K562 (cell line): ENCODE data around the gene PTPN1. TPM values are rescaled to one million over a fixed set of nuclear protein-coding genes. Genes with fewer than 3 reads are reported as not detected.

Source experiments
- ARID1B ChIP-seq: fragments of 450-650 bp; IDR thresholded peaks from 2 replicates; pipeline ENCODE4 v1.6.1; 2016; ENCODE audit warnings: antibody characterized with exemption, mild to moderate bottlenecking, inconsistent platforms
- E2F4 ChIP-seq: sonication (generic); formaldehyde crosslinking; IDR thresholded peaks from 2 replicates; pipeline ENCODE4 v1.8.0; 2022; ENCODE audit warnings: mild to moderate bottlenecking, low read depth, missing genetic modification reagents
- EP300 ChIP-seq: IDR thresholded peaks from 2 replicates; pipeline ENCODE4 v1.6.1; 2012; ENCODE audit warnings: low read length, improper control_type of control experiment
- ETS1 ChIP-seq: conservative IDR thresholded peaks from 2 replicates; pipeline ENCODE4 v1.6.1; 2011; ENCODE audit warnings: low read depth, mild to moderate bottlenecking, low read length; ENCODE audit not compliant: control insufficient read depth
- FOXK2 ChIP-seq, 2 experiments: fragments of 450-650 bp; IDR thresholded peaks in 1 of 2; conservative IDR thresholded peaks in 1 of 2; 2 replicates each; pipeline ENCODE4 v1.6.1; 2016; ENCODE audit warnings: low read depth in 2 of 2, mild to moderate bottlenecking in 1 of 2
- GMEB1 ChIP-seq: fragments of 250-450 bp; sonication (Bioruptor Pico); IDR thresholded peaks from 2 replicates; pipeline ENCODE4 v1.4.0; 2020; ENCODE audit warnings: mild to moderate bottlenecking
- HCFC1 ChIP-seq: IDR thresholded peaks from 2 replicates; pipeline ENCODE4 v1.6.1; 2012; ENCODE audit warnings: low read depth, low read length, improper control_type of control experiment
- MBD1 ChIP-seq: fragments of 250-450 bp; sonication (Bioruptor Pico); IDR thresholded peaks from 2 replicates; pipeline ENCODE4 v1.8.0; 2022; ENCODE audit warnings: inconsistent platforms
- MBD2 ChIP-seq: sonication (generic); IDR thresholded peaks from 2 replicates; pipeline ENCODE4 v1.6.1; 2016; ENCODE audit warnings: low read depth, borderline replicate concordance
- MCM3 ChIP-seq: fragments of 450-650 bp; IDR thresholded peaks from 2 replicates; pipeline ENCODE4 v1.6.1; 2016
- NFYB ChIP-seq: IDR thresholded peaks from 2 replicates; pipeline ENCODE4 v1.6.1; 2011; ENCODE audit warnings: mild to moderate bottlenecking, moderate library complexity; ENCODE audit not compliant: insufficient read length; ENCODE audit errors: extremely low read depth
- PCBP1 ChIP-seq: fragments of 200-400 bp; formaldehyde crosslinking; IDR thresholded peaks from 2 replicates; pipeline ENCODE4 v1.6.1; 2018; ENCODE audit warnings: mild to moderate bottlenecking, low read depth, low read length; ENCODE audit not compliant: poor library complexity, severe bottlenecking
- SMAD3 ChIP-seq: fragments of 450-650 bp; formaldehyde crosslinking; conservative IDR thresholded peaks from 2 replicates; pipeline ENCODE4 v1.4.0; 2020; ENCODE audit warnings: mild to moderate bottlenecking
- TSC22D4 ChIP-seq: fragments of 450-650 bp; IDR thresholded peaks from 2 replicates; pipeline ENCODE4 v1.6.1; 2016; ENCODE audit warnings: missing genetic modification characterization, missing biosample characterization, control low read depth
- XRCC3 ChIP-seq: fragments of 450-650 bp; IDR thresholded peaks from 2 replicates; pipeline ENCODE4 v1.6.1; 2017; ENCODE audit warnings: mild to moderate bottlenecking, moderate library complexity
- ZC3H8 ChIP-seq: fragments of 450-650 bp; IDR thresholded peaks from 2 replicates; pipeline ENCODE4 v1.6.1; 2017
- ZNF24 ChIP-seq: fragments of 450-650 bp; IDR thresholded peaks from 2 replicates; pipeline ENCODE4 v1.6.1; 2016
- ZNF408 ChIP-seq: fragments of 250-450 bp; sonication (Bioruptor Pico); IDR thresholded peaks from 2 replicates; pipeline ENCODE4 v1.4.0; 2020; ENCODE audit warnings: low read depth, mild to moderate bottlenecking, moderate library complexity
- ZNF518B ChIP-seq: fragments of 250-450 bp; sonication (Bioruptor Pico); IDR thresholded peaks from 2 replicates; pipeline ENCODE4 v1.5.0; 2021; ENCODE audit warnings: mild to moderate bottlenecking, moderate library complexity
- polyA plus RNA-seq, 8 experiments: library from polyadenylated mRNA; depleted of rRNA in 4 of 8; stranded (reverse) in 5 of 8; unstranded in 3 of 8; fragments of >200 nt; fragmentation: Nextera tagmentation in 2 of 8; fragmentation: Illumina TruSeq in 1 of 8; extraction: Ambion mirVana in 2 of 8; extraction: Trizol in 1 of 8; gene quantifications; 2 replicates each; pipeline versions ENCODE4 v1.2.1 to v1.2.3, GENCODE V29; 2011 to 2014; ENCODE audit warnings: inconsistent platforms in 1 of 8, missing spikeins in 1 of 8
- total RNA-seq, 7 experiments: library from RNA; depleted of rRNA in 6 of 7; stranded (reverse); fragments of >200 nt in 6 of 7; fragmentation: Illumina TruSeq in 2 of 7; extraction: Trizol in 2 of 7; gene quantifications; 2 replicates each; pipeline versions ENCODE4 v1.2.1 to v1.2.3, GENCODE V29; 2011 to 2021; ENCODE audit warnings: low replicate concordance in 1 of 7

PTPN1 gene
- total and polyA plus RNA-seq, 9 of the 15 experiments (the other 6 are each of a cell fraction or from before 2014, with no cell fraction given), result 11.0 to 85.3 (median 54.0) TPM

- no peak; the same call in 1 of the 2 replicates for TF ChIP-seq EP300
- no peak for TF ChIP-seq XRCC3
- TF ChIP-seq ZNF24, result peak; percentile 75; the same call in 1 of the 2 replicates
- 0 out of 2 replicates have a peak, but pooled peaks have one; percentile 28 for TF ChIP-seq GMEB1 (CRISPR knock-in tag)
- TF ChIP-seq HCFC1, result peak; percentile 58
- TF ChIP-seq ZNF518B (CRISPR knock-in tag), result no peak
- peak; percentile 14 to 68; a peak in 3 of 4 replicates for TF ChIP-seq FOXK2 (conservative IDR thresholded peaks at IDR 0.05 in 1 of 2, IDR thresholded peaks at IDR 0.05 in 1 of 2; ENCODE audit: low read depth in 2 of 2)
- 0 out of 2 replicates have a peak, but pooled peaks have one; percentile 28 for TF ChIP-seq E2F4 (CRISPR knock-in tag)
- TF ChIP-seq PCBP1, result no peak
- no peak for TF ChIP-seq MCM3
- TF ChIP-seq ARID1B, result peak; percentile 61; the same call in 1 of the 2 replicates
- TF ChIP-seq SMAD3 (CRISPR knock-in tag), result no peak
- TF ChIP-seq TSC22D4 (tag), result no peak
- peak; percentile 84; the same call in 1 of the 2 replicates for TF ChIP-seq MBD2
- peak; percentile 81 for TF ChIP-seq ETS1
- no peak for TF ChIP-seq MBD1
- TF ChIP-seq NFYB, result no peak
- no peak for TF ChIP-seq ZNF408 (CRISPR knock-in tag)
- no peak for TF ChIP-seq ZC3H8
Observed at GRCh38 chr20:50509923-50510705, at the start of gene PTPN1 (continued).
